Vagina (tissue), 2 donors: Measurements from ENCODE around the gene UBA7.

Experiments
- CTCF ChIP-seq, 3 experiments: fragments of 450-650 bp in 2 of 3; fragments of 200-600 bp in 1 of 3; sonication (generic) in 1 of 3; IDR thresholded peaks; one replicate each; pipeline ENCODE4 v1.5.1; 2017 to 2019; ENCODE audit warnings: antibody characterized with exemption in 3 of 3, mild to moderate bottlenecking in 2 of 3, moderate library complexity in 2 of 3
- POLR2A ChIP-seq, 2 donors: fragments of 450-650 bp; IDR thresholded peaks; one replicate each; pipeline ENCODE4 v1.6.1; 2017; ENCODE audit warnings: antibody characterized with exemption in 2 of 2, mild to moderate bottlenecking in 2 of 2, moderate library complexity in 2 of 2
- POLR2AphosphoS5 ChIP-seq, 2 donors: sonication (generic); formaldehyde crosslinking; IDR thresholded peaks; one replicate each; pipeline ENCODE4 v1.9.0; 2017; ENCODE audit warnings: antibody characterized with exemption in 2 of 2, mild to moderate bottlenecking in 2 of 2, low read depth in 1 of 2; ENCODE audit not compliant: insufficient read depth in 1 of 2

GRCh38 chr3:49793486-49794085, 20.2 kb downstream of the UBA7 start:
- TF ChIP-seq POLR2A (IDR thresholded peaks at IDR 0.05) (no peak), CTCF (IDR thresholded peaks at IDR 0.05) (no peak), POLR2AphosphoS5 (IDR thresholded peaks at IDR 0.05; ENCODE audit: insufficient read depth in 1 of 2, low read depth in 1 of 2) (no peak)
